GM20000 (cell line): Measurements from ENCODE around the gene IFITM5.

Experiments
- DNase-seq: peaks from one replicate; pipeline ENCODE4 v3.0.0; 2012; ENCODE audit warnings: low spot score
- TF ChIP-seq, protein P1 (sequence below): IDR thresholded peaks from 2 replicates; pipeline ENCODE4 v1.5.1; 2012; ENCODE audit warnings: mild to moderate bottlenecking, control low read depth; ENCODE audit errors: extremely low read depth, missing control alignments

IFITM5 gene

DNA sequence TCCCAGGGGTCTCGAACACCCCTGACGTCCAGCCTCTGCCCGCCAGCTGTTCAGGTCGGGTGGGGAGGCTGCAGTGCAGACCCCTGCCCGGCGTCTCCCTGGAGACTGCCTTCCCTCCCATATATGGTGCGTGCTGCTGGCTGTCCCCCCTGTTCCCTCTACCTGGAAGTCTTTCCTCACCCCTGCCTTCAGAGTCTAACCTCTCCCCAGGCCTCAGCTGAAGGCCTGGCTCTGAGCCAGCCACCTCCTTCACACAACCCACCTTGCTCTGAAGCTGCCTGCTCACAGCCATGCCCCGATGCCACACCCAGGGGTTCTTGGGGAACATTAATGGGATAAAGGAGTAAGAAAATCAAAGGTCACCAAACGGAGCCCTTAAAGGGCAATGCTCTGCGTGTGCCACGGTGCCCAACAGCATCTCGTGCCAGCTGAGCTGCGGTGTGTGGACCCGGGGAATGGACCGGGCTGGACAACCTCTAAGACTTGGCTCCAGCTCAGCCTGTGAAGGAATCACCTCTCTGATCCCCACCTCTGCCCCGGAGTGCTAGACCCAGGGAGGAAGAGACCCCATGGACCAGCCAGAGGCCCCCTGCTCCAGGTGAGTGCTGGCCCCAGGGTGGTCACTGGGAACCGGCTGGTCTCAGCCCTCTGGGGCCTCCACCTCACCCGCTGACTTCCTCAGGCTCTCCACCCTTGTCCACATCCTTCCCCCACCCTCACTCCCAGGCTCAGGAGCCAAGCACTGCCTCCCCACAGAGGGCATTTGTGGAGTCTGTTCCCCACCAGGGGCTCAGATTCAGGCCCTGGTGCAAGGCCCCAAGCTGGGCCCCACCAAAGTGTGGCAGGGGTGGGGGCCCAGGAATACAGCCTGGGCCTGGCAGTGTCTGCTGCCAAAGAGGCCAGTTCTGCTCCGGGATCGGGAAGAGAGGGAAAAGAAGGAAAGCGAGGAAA, 21.1 kb downstream of the IFITM5 start, which contains the start of gene NLRP6:
TSS of gene NLRP6 (plus strand) at position 407 of the 951 bp plus-strand sequence. CDS start at position 570, 163 bp downstream.
- TF ChIP-seq, protein P1, sequence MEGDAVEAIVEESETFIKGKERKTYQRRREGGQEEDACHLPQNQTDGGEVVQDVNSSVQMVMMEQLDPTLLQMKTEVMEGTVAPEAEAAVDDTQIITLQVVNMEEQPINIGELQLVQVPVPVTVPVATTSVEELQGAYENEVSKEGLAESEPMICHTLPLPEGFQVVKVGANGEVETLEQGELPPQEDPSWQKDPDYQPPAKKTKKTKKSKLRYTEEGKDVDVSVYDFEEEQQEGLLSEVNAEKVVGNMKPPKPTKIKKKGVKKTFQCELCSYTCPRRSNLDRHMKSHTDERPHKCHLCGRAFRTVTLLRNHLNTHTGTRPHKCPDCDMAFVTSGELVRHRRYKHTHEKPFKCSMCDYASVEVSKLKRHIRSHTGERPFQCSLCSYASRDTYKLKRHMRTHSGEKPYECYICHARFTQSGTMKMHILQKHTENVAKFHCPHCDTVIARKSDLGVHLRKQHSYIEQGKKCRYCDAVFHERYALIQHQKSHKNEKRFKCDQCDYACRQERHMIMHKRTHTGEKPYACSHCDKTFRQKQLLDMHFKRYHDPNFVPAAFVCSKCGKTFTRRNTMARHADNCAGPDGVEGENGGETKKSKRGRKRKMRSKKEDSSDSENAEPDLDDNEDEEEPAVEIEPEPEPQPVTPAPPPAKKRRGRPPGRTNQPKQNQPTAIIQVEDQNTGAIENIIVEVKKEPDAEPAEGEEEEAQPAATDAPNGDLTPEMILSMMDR = no peak
- DNase-seq = peak; percentile 10

DNA sequence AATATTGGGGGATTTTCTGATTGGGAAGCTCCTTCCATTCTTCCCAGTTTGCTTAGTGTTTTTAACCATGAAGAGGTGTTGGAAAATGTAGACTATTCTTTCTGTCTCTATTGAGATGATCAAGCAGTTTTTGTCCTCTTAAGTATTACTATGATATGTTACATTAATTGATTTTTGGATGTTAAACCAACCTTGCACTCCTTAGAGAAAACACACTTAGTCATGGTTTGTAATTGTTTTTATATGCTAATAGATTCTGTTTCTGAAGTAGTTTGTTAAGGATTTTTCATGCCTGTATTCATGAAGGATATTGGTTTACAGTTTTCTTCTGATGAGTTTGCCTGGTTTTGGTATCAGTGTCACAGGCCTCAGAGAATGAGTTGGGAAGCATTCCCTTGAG, 23.1 kb downstream of the IFITM5 start:
- DNase-seq = no peak
- TF ChIP-seq, protein P1 = no peak

DNA sequence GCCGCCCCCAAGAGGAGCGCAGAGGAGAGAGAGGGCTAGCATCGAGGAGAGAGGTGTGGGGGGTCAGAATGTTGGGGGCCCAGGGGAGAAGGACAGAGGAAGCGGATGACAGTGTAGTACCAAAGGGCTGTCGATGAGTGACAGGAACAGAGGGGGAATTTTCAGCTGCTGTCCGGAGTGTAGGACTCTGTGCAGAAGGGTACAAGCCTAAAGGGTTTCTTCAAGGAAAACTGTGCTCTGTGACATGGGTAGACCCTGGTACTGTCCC, 26.5 kb downstream of the IFITM5 start:
- no peak for DNase-seq
- TF ChIP-seq, protein P1 = no peak

DNA sequence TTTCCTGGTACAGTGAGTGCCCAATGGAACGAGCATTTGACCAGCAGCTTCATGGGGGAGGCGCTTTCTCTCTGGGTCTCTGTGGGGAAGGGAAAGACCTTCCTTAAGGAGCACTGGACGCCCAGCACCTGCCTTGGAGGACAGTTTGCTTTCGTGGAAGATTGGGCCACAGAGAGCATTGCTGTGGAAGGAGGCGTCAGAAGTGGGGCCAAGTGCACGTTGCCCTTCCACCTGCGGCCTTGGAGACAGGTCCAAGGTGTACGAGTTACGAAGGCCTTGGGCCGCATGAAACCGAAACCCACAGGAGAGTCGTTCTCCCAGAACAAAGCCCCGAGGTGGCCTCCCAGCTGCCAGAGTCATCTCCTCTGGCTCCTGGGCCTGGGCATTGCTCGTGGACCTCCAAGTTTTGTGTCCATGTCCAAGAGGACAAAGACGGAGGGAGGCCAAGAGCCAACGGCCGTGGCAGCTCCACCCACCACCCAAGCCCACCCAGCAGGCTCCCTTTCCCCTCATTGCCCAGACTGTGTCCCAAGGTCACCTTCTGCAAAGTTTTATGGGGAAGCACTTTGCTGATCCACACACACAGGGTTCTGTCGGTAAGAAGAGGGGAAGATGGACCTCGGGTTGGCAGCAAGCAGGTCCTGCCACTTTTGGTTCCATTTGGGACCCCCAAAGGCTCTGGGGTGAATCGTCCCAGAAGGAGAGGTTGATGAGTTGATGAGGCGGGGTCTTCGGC, 27.0 kb downstream of the IFITM5 start:
- DNase-seq = no peak
- TF ChIP-seq, protein P1 = no peak

DNA sequence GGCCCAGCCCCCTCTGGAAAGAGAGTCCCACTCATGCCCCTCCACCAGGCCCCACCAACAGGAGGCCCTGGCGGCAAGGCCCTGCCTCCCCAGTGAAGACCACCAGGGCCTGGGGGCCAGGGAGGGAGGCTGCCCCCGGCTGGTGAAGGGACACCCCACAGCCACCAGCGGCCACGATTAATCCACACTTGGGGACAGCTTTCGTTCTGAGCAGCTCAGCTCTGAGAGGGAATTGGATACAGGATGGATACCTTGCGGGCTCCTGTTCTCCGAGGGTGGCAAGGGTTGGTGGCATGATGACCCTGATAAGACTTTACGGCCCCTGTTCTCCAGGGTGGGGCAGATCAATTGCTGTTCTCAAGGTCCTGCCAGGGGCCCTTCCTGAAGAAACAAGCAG, 28.0 kb downstream of the IFITM5 start:
- DNase-seq = no peak
- TF ChIP-seq, protein P1 = no peak

DNA sequence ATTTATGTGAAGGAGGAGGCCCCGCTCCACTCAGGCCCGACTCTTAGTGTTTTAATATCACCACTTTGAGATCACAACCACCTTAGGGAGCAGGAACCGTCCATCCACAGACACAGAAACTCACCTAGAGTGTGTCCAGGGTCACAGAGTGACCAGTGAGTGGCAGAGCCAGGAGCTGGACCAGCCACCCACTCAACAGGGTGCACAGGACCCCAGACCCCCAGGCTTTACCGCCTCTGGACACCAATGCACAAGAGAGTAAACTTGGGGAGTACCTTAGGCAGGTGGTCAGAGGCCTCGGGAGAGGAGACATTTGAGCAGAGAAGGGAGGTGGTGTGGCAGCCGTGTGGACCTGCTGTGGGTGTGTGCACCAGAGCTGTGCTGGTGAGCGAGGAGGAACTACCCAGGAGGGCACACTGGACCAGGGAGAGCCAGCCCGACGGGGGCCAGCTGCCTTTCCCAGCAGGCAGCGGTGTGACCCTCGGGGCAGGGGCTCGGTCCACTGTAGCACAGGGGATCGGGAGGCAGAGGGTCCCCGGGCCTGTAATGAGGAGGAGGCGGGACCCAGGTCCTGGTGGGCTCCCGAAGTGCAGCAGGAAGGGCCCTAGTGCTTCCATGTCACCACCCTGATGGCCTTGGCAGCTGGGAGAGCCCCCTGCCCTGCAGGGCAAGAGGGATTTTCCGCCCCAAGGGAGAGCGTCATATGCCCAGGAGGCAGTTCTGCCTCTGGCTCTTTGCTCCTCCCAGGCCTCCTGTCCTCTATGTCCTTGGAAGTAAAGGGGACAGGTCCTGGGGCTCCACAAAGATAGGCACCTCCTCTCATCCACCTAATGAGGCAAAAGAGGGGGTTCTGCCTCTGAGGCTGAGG, 28.6 kb downstream of the IFITM5 start:
- DNase-seq = no peak

More for the DNA sequence above, 28.6 kb downstream of the IFITM5 start:
- TF ChIP-seq, protein P1 = no peak
